Skin of body (tissue), 2 donors: Measurements from ENCODE around the gene RMDN3. TPM values are rescaled to one million over a fixed set of nuclear protein-coding genes. Genes with fewer than 3 reads are reported as not detected.

Experiments
- DNase-seq: peaks from one replicate; lab custom pipeline; 2025; lab: John Stamatoyannopoulos, UW
- total RNA-seq: library from RNA; depleted of rRNA; stranded (reverse); fragments of >200 nt; gene quantifications from one replicate; pipeline ENCODE4 v1.2.3, GENCODE V29; 2014

Gene RMDN3
- total RNA-seq, 1 donor from 2014 or later = 16.6 TPM

GRCh38 chr15:40749151-40749630 lies 5.9 kb downstream of the RMDN3 start:
- no peak for DNase-seq

- DNase-seq = no peak
Observed at GRCh38 chr15:40747685-40748631, 7.1 kb downstream of the RMDN3 start.

GRCh38 chr15:40746916-40747418 lies 8.1 kb downstream of the RMDN3 start:
- DNase-seq = no peak

GRCh38 chr15:40744815-40745152 lies 10.3 kb downstream of the RMDN3 start:
- DNase-seq = no peak

- DNase-seq = no peak
Observed at GRCh38 chr15:40743921-40744814, 10.9 kb downstream of the RMDN3 start.

GRCh38 chr15:40743485-40743901 lies 11.6 kb downstream of the RMDN3 start:
- DNase-seq = no peak

GRCh38 chr15:40739854-40740253 lies 15.2 kb downstream of the RMDN3 start:
- no peak for DNase-seq

- DNase-seq = no peak
Observed at GRCh38 chr15:40739047-40739446, 16.0 kb downstream of the RMDN3 start.

- no peak for DNase-seq
Observed at GRCh38 chr15:40737048-40737447, 18.0 kb downstream of the RMDN3 start.

- DNase-seq = no peak
Observed at GRCh38 chr15:40736575-40736974, 18.5 kb downstream of the RMDN3 start.

- DNase-seq = no peak
Observed at GRCh38 chr15:40731034-40731433, 24.0 kb downstream of the RMDN3 start.

GRCh38 chr15:40723919-40724318 lies 31.1 kb downstream of the RMDN3 start:
- no peak for DNase-seq

- DNase-seq = no peak
Observed at GRCh38 chr15:40722934-40723333, 32.1 kb downstream of the RMDN3 start.

GRCh38 chr15:40722354-40722753 lies 32.7 kb downstream of the RMDN3 start:
- DNase-seq = no peak

GRCh38 chr15:40721701-40722100 lies 33.4 kb downstream of the RMDN3 start:
- no peak for DNase-seq

GRCh38 chr15:40716165-40716564 lies 38.9 kb downstream of the RMDN3 start:
- no peak for DNase-seq

- no peak for DNase-seq
Observed at GRCh38 chr15:40714144-40714543, 40.9 kb downstream of the RMDN3 start.

- no peak for DNase-seq
Observed at GRCh38 chr15:40706121-40706520, 48.9 kb downstream of the RMDN3 start.

GRCh38 chr15:40702077-40702476 lies 53.0 kb downstream of the RMDN3 start:
- DNase-seq = no peak

- DNase-seq = no peak
Observed at GRCh38 chr15:40697916-40698315, 57.1 kb downstream of the RMDN3 start.

GRCh38 chr15:40696228-40696627 lies 58.8 kb downstream of the RMDN3 start:
- DNase-seq = no peak

- no peak for DNase-seq
Observed at GRCh38 chr15:40695469-40695890, 59.6 kb downstream of the RMDN3 start.
